SU-DHL-6 (cell line): ENCODE data around the gene ZNF418.

Experiments used
- EZH2phosphoT487 ChIP-seq: fragments of 200-600 bp; sonication (generic), shearing (Covaris generic); conservative IDR thresholded peaks from 2 replicates; pipeline ENCODE4 v1.6.1; 2018; ENCODE audit warnings: mild to moderate bottlenecking, antibody characterized with exemption, low read length, moderate library complexity, mixed read lengths
- TF ChIP-seq, protein P1 (sequence below): fragments of 200-600 bp; sonication (generic); IDR thresholded peaks from one replicate; pipeline ENCODE4 v1.5.1; 2017; ENCODE audit warnings: antibody characterized with exemption, mild to moderate bottlenecking, low read length, moderate library complexity; ENCODE audit not compliant: insufficient read depth, poor library complexity, severe bottlenecking

DNA sequence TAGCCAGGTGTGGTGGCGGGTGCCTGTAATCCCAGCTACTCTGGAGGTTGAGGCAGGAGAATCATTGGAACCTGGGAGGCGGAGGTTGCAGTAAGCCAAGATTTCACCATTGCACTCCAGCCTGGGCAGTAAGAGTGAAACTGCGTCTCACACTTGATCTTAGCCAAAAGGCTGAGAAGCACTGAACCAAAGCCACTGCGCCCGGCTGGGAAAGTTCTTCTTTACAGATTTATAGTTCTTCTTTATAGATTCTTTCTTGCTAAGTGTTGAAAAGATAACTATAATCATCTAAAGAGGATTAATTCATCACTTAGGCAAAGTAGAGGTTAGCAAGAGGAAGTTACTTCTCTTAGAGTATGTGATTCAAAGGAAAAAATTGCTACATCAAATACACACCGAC lies 29.9 kb downstream of the ZNF418 start:
- TF ChIP-seq, protein P1, sequence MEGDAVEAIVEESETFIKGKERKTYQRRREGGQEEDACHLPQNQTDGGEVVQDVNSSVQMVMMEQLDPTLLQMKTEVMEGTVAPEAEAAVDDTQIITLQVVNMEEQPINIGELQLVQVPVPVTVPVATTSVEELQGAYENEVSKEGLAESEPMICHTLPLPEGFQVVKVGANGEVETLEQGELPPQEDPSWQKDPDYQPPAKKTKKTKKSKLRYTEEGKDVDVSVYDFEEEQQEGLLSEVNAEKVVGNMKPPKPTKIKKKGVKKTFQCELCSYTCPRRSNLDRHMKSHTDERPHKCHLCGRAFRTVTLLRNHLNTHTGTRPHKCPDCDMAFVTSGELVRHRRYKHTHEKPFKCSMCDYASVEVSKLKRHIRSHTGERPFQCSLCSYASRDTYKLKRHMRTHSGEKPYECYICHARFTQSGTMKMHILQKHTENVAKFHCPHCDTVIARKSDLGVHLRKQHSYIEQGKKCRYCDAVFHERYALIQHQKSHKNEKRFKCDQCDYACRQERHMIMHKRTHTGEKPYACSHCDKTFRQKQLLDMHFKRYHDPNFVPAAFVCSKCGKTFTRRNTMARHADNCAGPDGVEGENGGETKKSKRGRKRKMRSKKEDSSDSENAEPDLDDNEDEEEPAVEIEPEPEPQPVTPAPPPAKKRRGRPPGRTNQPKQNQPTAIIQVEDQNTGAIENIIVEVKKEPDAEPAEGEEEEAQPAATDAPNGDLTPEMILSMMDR, result no peak
- TF ChIP-seq EZH2phosphoT487, result no peak
